Activated CD4-positive, alpha-beta T cell treated with anti-CD3 and anti-CD28 coated beads for 36 hours (primary cell): Measurements from ENCODE around the gene MAP4K4. TPM values are rescaled to one million over a fixed set of nuclear protein-coding genes. Genes with fewer than 3 reads are reported as not detected.

Source experiments
- ATAC-seq: fragments of 200-7000 bp; cut with Tn5 transposase; one replicate; pipeline ENCODE4 v1.10.0; 2021; ENCODE audit warnings: mild to moderate bottlenecking, moderate library complexity
- CTCF ChIA-PET: fragments of 350-600 bp; sonication (Branson Sonifier 250); formaldehyde crosslinking; loops from one replicate; lab custom pipeline; 2021; ENCODE audit warnings: antibody characterized with exemption; lab: Charles Lee
- POLR2A ChIA-PET: fragments of 350-600 bp; sonication (Branson Sonifier 250); formaldehyde crosslinking; loops from one replicate; lab custom pipeline; 2021; ENCODE audit warnings: antibody characterized with exemption, inconsistent platforms; lab: Charles Lee
- DNase-seq: peaks from one replicate; pipeline ENCODE4 v3.0.0-alpha.2; 2020
- H3K27ac Mint-ChIP-seq: one replicate; pipeline ENCODE4 v1.8.0; 2021; ENCODE audit warnings: mixed read lengths
- H3K27me3 Mint-ChIP-seq: one replicate; pipeline ENCODE4 v1.8.0; 2021; ENCODE audit warnings: mixed read lengths
- H3K36me3 Mint-ChIP-seq: one replicate; pipeline ENCODE4 v1.8.0; 2021; ENCODE audit warnings: low read depth, mixed read lengths
- H3K4me1 Mint-ChIP-seq: one replicate; pipeline ENCODE4 v1.8.0; 2021; ENCODE audit warnings: mixed read lengths
- H3K4me3 Mint-ChIP-seq: one replicate; pipeline ENCODE4 v1.8.0; 2021; ENCODE audit warnings: mild to moderate bottlenecking, moderate library complexity, mixed read lengths
- H3K9me3 Mint-ChIP-seq: one replicate; pipeline ENCODE4 v1.8.0; 2021; ENCODE audit warnings: low read depth, mixed read lengths
- intact Hi-C, 2 experiments: fragments of 100-400 bp; cut with DNase I in 1 of 2; cut with micrococcal nuclease in 1 of 2; formaldehyde crosslinking; loops; one replicate each; pipeline versions ENCODE4 v1.14.2 to v1.15.1; 2022 to 2024; cut with DNase I, micrococcal nuclease
- total RNA-seq, 2 experiments: library from RNA; stranded (reverse); gene quantifications; one replicate each; pipeline ENCODE4 v1.2.3, GENCODE V29; 2021

The MAP4K4 gene
- total RNA-seq, 2 experiments from 2014 or later = 62.3 to 70.2 TPM

- H3K4me1 Mint-ChIP-seq = peaks cover 97% of the 10 kb centered on the region
- DNase-seq (no peak), ATAC-seq (no peak)
- peak overlapping the region; percentile 77 for H3K27ac Mint-ChIP-seq
- H3K27me3 Mint-ChIP-seq = no peaks in the 10 kb centered on the region
- POLR2A ChIA-PET = interaction anchor here (0.7 kb wide), 1 partner anchor 153 kb away, joined by 3 read pairs; no protein-coding TSS in a partner anchor
- no peak overlapping the region for H3K4me3 Mint-ChIP-seq
- CTCF ChIA-PET = interaction anchor here (0.7 to 1.9 kb wide), 2 partner anchors 81 to 100 kb away, joined by 3 to 5 read pairs; no protein-coding TSS in a partner anchor
- peaks cover 30% of the 10 kb centered on the region for H3K36me3 Mint-ChIP-seq
- peaks cover 12% of the 10 kb centered on the region for H3K9me3 Mint-ChIP-seq
- intact Hi-C loops = no loop called here
Observed at GRCh38 chr2:101723371-101724124, 26.0 kb downstream of the MAP4K4 start.

- intact Hi-C loops = no loop called here
- ChIA-PET CTCF (interaction anchor here (1.9 kb wide), 1 partner anchor 99 kb away, joined by 5 read pairs; no protein-coding TSS in a partner anchor), POLR2A (interaction anchor here (0.7 kb wide), 1 partner anchor 153 kb away, joined by 3 read pairs; no protein-coding TSS in a partner anchor)
- H3K9me3 Mint-ChIP-seq = peaks cover 12% of the 10 kb centered on the region
- H3K27me3 Mint-ChIP-seq = no peaks in the 10 kb centered on the region
- DNase-seq (no peak), ATAC-seq (no peak)
- peaks cover 97% of the 10 kb centered on the region for H3K4me1 Mint-ChIP-seq
- peak overlapping the region; percentile 73 for H3K27ac Mint-ChIP-seq
- H3K36me3 Mint-ChIP-seq = peaks cover 30% of the 10 kb centered on the region
- no peak overlapping the region for H3K4me3 Mint-ChIP-seq
Observed at GRCh38 chr2:101724125-101724474, 26.6 kb downstream of the MAP4K4 start.

GRCh38 chr2:101725038-101725437 lies 27.5 kb downstream of the MAP4K4 start:
- CTCF ChIA-PET = interaction anchor here (0.7 to 1.8 kb wide), 5 partner anchors 8 to 25 kb away, joined by 3 to 9 read pairs (median 3); no protein-coding TSS in a partner anchor
- POLR2A ChIA-PET = no interaction called here
- Mint-ChIP-seq H3K4me1 (peaks cover 97% of the 10 kb centered on the region), H3K4me3 (no peak overlapping the region), H3K27ac (no peak overlapping the region), H3K9me3 (peaks cover 10% of the 10 kb centered on the region), H3K36me3 (peaks cover 24% of the 10 kb centered on the region), H3K27me3 (no peaks in the 10 kb centered on the region)
- ATAC-seq (peak; percentile 47), DNase-seq (no peak)
- intact Hi-C loops = no loop called here

- POLR2A ChIA-PET = no interaction called here
- CTCF ChIA-PET = interaction anchor here (0.6 to 1.8 kb wide), 8 partner anchors 8 to 465 kb away, joined by 3 to 9 read pairs (median 3); no protein-coding TSS in a partner anchor
- peaks cover 97% of the 10 kb centered on the region for H3K4me1 Mint-ChIP-seq
- no peak for DNase-seq
- peaks cover 22% of the 10 kb centered on the region for H3K36me3 Mint-ChIP-seq
- H3K4me3 Mint-ChIP-seq = no peak overlapping the region
- ATAC-seq = no peak
- H3K9me3 Mint-ChIP-seq = peaks cover 9% of the 10 kb centered on the region
- intact Hi-C loops = no loop called here
- peak overlapping the region; percentile 10 for H3K27ac Mint-ChIP-seq
- H3K27me3 Mint-ChIP-seq = no peaks in the 10 kb centered on the region
Observed at GRCh38 chr2:101725515-101726192, 28.1 kb downstream of the MAP4K4 start.

GRCh38 chr2:101728865-101729264 lies 31.4 kb downstream of the MAP4K4 start:
- no peaks in the 10 kb centered on the region for H3K27me3 Mint-ChIP-seq
- ChIA-PET POLR2A (interaction anchor here (0.6 to 1.9 kb wide), 2 partner anchors 10 to 58 kb away, joined by 3 to 9 read pairs; no protein-coding TSS in a partner anchor), CTCF (interaction anchor here (1.2 to 2.4 kb wide), 4 partner anchors 8 to 48 kb away, joined by 3 to 12 read pairs (median 6); no protein-coding TSS in a partner anchor)
- peaks cover 91% of the 10 kb centered on the region for H3K4me1 Mint-ChIP-seq
- ATAC-seq (no peak), DNase-seq (no peak)
- intact Hi-C loops = loop anchor here in 1 of 2 experiments (1.0 kb wide), 1 partner anchor 8 kb away; no protein-coding TSS in a partner anchor
- peak overlapping the region; percentile 39 for H3K27ac Mint-ChIP-seq
- H3K9me3 Mint-ChIP-seq = no peaks in the 10 kb centered on the region
- peaks cover 4% of the 10 kb centered on the region for H3K36me3 Mint-ChIP-seq
- H3K4me3 Mint-ChIP-seq = peak overlapping the region; percentile 2

- intact Hi-C loops = loop anchor here (1.0 to 10.0 kb wide), 3 partner anchors 8 to 635 kb away; no protein-coding TSS in a partner anchor
- CTCF ChIA-PET = interaction anchor here (0.9 to 2.4 kb wide), 8 partner anchors 9 to 92 kb away, joined by 3 to 12 read pairs (median 3); no protein-coding TSS in a partner anchor
- Mint-ChIP-seq H3K9me3 (no peaks in the 10 kb centered on the region), H3K4me1 (peaks cover 90% of the 10 kb centered on the region), H3K27me3 (no peaks in the 10 kb centered on the region), H3K4me3 (peak overlapping the region; percentile 55), H3K27ac (peak overlapping the region; percentile 87), H3K36me3 (peaks cover 2% of the 10 kb centered on the region)
- POLR2A ChIA-PET = interaction anchor here (1.9 kb wide), 1 partner anchor 10 kb away, joined by 9 read pairs; no protein-coding TSS in a partner anchor
- DNase-seq (peak; percentile 59), ATAC-seq (peak; percentile 62)
Observed at GRCh38 chr2:101729521-101730190, 32.1 kb downstream of the MAP4K4 start.

GRCh38 chr2:101731221-101732054 lies 33.9 kb downstream of the MAP4K4 start:
- intact Hi-C loops = loop anchor here (10.0 kb wide), 2 partner anchors 523 to 633 kb away; no protein-coding TSS in a partner anchor
- DNase-seq = no peak
- no peaks in the 10 kb centered on the region for H3K9me3 Mint-ChIP-seq
- CTCF ChIA-PET = interaction anchor here (0.9 to 3.0 kb wide), 5 partner anchors 14 to 98 kb away, joined by 3 to 15 read pairs (median 7); no protein-coding TSS in a partner anchor
- POLR2A ChIA-PET = interaction anchor here (0.7 to 1.0 kb wide), 3 partner anchors 14 to 787 kb away, joined by 3 read pairs; no protein-coding TSS in a partner anchor
- no peaks in the 10 kb centered on the region for H3K36me3 Mint-ChIP-seq
- no peak overlapping the region for H3K4me3 Mint-ChIP-seq
- no peaks in the 10 kb centered on the region for H3K27me3 Mint-ChIP-seq
- ATAC-seq = no peak
- no peak overlapping the region for H3K27ac Mint-ChIP-seq
- H3K4me1 Mint-ChIP-seq = peaks cover 90% of the 10 kb centered on the region

- ChIA-PET POLR2A (interaction anchor here (0.6 to 1.0 kb wide), 4 partner anchors 14 to 788 kb away, joined by 3 read pairs; no protein-coding TSS in a partner anchor), CTCF (interaction anchor here (0.8 to 3.0 kb wide), 7 partner anchors 15 to 97 kb away, joined by 3 to 15 read pairs (median 5); no protein-coding TSS in a partner anchor)
- peak; percentile 13 for ATAC-seq
- no peaks in the 10 kb centered on the region for H3K27me3 Mint-ChIP-seq
- H3K4me3 Mint-ChIP-seq = no peak overlapping the region
- intact Hi-C loops = loop anchor here (10.0 kb wide), 2 partner anchors 523 to 633 kb away; no protein-coding TSS in a partner anchor
- H3K9me3 Mint-ChIP-seq = no peaks in the 10 kb centered on the region
- H3K27ac Mint-ChIP-seq = peak overlapping the region; percentile 76
- H3K4me1 Mint-ChIP-seq = peaks cover 92% of the 10 kb centered on the region
- H3K36me3 Mint-ChIP-seq = no peaks in the 10 kb centered on the region
- peak; percentile 26 for DNase-seq
Observed at GRCh38 chr2:101732199-101732598, 34.7 kb downstream of the MAP4K4 start.

- Mint-ChIP-seq H3K27ac (peak overlapping the region; percentile 76), H3K4me3 (no peak overlapping the region), H3K9me3 (no peaks in the 10 kb centered on the region), H3K27me3 (no peaks in the 10 kb centered on the region), H3K36me3 (no peaks in the 10 kb centered on the region), H3K4me1 (peaks cover 92% of the 10 kb centered on the region)
- CTCF ChIA-PET = interaction anchor here (0.8 to 3.0 kb wide), 7 partner anchors 15 to 98 kb away, joined by 4 to 15 read pairs (median 5); no protein-coding TSS in a partner anchor
- DNase-seq (no peak), ATAC-seq (no peak)
- POLR2A ChIA-PET = interaction anchor here (0.6 to 1.0 kb wide), 2 partner anchors 15 to 23 kb away, joined by 3 read pairs; no protein-coding TSS in a partner anchor
- intact Hi-C loops = loop anchor here (10.0 kb wide), 2 partner anchors 522 to 632 kb away; no protein-coding TSS in a partner anchor
Observed at GRCh38 chr2:101732773-101733256, 35.3 kb downstream of the MAP4K4 start.
